ENCODE data around the gene SIN3B.
"Not testable (repeated sequence)": the region's sequence is repeated elsewhere in the genome, so short reads cannot be mapped to it uniquely, and the experiment has no call there.

Gene SIN3B

GRCh38 chr19:16868423-16869130, 39.4 kb downstream of the SIN3B start:
- DNase-seq: no peak

- no peak for DNase-seq
These were observed 40.3 kb downstream of the SIN3B start for GRCh38 chr19:16869331-16869972.

- no peak for DNase-seq
These were observed 42.7 kb downstream of the SIN3B start for GRCh38 chr19:16871871-16872270.

GRCh38 chr19:16872728-16873127, 43.5 kb downstream of the SIN3B start:
- DNase-seq: no peak

DNA sequence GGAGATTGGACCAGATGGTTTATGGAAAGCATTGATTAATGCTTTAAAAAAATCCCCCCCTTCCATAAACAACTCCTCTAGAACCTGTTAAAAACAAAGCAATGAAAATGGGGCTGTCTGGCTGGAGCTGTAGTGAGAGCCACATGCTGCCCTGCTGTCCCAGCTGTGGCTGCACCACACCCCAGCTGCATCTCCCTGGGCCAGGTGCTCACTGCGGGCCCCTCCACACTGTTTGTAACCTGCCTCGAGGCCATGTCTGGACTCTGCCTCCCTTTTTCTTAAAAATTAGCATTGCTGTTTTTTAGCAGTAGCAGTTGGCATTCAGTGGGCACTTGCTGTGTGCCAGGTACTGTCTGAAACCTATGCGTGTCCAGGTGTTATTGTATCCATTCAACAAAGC, 44.4 kb downstream of the SIN3B start:
- DNase-seq: no peak

- DNase-seq: no peak
These were observed 45.2 kb downstream of the SIN3B start for GRCh38 chr19:16874250-16874977.

DNA sequence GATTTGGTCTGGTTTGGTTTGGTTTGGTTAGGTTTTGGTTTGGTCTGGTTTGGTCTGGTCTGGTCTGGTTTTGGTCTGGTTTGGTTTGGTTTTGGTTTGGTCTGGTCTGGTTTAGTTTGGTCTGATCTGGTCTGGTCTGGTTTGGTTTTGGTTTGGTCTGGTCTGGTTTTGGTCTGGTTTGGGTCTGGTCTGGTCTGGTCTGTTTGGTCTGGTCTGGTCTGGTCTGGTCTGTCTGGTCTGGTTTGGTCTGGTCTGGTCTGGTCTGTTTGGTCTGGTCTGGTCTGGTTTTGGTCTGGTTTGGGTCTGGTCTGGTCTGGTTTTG, 45.7 kb downstream of the SIN3B start:
- not testable (repeated sequence) for DNase-seq

DNA sequence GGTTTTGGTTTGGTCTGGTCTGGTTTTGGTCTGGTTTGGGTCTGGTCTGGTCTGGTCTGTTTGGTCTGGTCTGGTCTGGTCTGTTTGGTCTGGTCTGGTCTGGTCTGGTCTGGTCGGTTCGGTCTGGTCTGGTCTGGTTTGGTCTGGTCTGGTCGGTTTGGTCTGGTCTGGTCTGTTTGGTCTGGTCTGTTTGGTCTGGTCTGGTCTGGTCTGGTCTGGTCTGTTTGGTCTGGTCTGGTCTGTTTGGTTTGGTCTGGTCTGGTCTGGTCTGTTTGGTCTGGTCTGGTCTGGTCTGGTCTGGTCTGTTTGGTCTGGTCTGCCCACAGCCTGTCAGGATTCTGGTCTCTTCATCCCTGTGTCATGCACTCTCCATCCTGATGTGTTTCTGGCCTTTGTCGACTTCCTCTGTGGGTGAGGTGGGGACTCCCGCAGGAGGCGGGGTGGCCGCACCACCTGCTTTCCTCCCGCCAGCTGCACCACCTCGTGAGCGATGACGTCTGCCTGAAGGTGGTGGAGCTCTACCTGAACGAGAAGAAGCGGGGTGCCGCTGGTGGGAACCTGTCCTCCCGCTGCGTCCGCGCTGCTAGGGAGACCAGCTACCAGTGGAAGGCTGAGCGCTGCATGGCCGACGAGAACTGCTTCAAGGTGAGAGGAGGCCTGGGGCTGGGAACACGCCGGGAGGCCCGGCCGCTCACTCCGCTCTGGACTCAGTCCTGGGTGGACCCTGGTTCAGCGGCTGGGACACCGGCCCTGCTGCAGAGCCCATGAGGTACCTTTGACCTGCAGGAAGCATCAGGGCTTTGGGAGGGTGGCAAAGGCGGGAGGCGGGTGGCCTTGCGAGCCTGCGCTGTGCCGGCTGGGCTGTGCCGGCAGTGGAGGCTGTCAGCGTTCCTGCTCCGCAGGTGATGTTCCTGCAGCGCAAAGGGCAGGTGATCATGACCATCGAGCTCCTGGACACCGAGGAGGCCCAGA, 46.7 kb downstream of the SIN3B start:
- DNase-seq: no peak

- no peak for DNase-seq
These were observed 47.7 kb downstream of the SIN3B start for GRCh38 chr19:16876904-16877361.

- DNase-seq: no peak
These were observed 48.4 kb downstream of the SIN3B start for GRCh38 chr19:16877581-16877980.

DNA sequence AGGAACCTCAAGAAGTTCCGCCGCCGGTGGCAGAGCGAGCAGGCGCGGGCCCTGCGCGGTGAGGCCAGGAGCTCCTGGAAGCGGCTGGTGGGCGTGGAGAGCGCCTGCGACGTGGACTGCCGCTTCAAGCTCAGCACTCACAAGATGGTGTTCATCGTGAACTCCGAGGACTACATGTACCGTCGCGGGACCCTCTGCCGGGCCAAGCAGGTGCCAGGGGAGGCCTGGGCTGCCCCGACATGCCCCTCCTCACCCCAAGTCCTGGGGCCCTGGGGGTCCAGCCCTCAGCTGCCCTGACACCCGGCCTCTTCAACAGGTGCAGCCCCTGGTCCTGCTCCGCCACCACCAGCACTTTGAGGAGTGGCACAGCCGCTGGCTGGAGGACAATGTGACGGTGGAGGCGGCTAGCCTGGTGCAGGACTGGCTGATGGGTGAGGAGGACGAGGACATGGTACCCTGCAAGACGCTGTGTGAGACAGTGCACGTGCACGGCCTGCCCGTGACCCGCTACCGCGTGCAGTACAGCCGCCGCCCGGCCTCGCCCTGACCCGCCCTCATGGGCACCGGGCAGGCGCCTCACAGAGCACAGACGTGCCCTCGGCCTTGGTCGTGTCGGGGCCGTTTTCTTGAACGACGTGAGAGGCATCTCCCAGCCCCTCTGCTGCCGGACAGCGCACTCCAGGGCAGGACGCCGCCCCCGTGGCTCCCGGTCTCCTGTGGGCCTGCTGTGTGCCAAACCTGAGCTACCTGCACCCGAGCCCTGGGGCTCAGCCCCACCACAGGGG, 49.2 kb downstream of the SIN3B start:
- DNase-seq: no peak

DNA sequence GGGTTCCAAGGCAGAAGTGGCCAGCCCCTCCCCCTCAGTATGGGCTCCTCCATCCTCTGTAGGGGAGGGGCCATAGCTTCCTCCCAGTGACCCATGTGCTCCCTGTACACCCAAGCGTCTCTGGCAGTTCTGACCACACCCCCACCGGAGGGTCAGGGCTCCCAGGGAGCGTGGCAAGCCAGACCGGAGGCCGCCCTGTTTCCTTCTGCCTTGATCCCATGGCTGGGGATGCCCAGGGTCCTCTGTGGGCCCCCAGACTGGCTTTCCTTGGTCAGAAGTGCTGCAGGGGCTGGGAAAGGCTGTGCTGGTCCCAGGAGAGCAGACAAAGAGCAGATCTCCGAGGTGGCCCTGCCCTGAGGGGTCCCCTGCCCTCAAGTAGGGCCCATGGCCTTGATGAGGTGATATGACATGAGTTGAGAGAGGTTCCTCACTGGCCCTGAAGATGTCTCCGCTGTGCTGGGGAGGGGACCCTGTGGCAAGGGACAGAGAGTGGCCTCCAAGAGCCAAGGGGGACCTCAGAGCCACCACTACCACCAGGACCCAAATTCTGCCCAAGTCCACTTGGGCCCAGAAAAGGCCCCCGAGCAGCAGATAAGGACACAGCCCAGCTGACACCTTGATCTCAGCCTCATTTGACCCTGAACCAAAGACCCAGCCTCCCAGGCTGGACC, 51.8 kb downstream of the SIN3B start:
- no peak for DNase-seq

GRCh38 chr19:16882146-16882545, 52.9 kb downstream of the SIN3B start:
- DNase-seq: no peak

DNA sequence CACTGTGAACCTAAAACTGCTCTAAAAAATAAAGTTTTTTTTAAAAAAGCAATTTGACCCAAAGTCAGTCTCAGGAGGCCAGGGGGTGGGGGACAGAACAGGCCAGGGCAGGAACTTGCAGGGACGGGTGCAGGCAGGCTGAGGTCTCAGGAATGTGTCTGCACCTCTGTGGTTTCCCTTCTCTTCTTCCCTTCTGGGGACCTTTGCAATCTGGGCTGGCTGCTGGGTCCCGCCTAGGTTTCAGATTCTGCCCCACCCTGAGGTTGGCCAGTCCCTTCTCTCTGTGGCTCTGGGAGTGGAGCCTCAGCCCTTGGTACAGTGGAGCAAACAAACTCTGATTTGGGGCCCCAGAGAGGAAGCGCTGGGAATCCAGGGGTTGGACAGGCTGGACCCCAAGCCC, 54.3 kb downstream of the SIN3B start:
- no peak for DNase-seq

DNA sequence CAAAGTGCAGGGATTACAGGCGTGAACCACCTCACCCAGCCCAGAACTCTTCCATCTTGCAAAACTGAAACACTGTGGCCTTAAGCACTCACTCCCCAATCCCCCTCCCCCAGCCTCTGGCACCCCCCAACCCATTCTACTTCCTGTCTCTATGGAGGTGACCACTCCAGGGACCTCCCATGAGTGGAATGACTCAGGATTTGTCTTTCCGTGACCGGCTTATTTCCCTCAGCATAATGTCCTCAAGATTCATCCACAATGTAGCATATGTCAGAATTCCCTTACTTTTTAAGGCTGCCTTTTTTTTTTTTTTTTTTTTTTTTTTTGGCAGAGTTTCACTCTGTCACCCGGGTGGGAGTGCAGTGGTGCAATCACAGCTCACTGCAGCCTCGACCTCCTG, 56.0 kb downstream of the SIN3B start:
- no peak for DNase-seq

GRCh38 chr19:16886305-16886880, 57.2 kb downstream of the SIN3B start:
- DNase-seq: no peak

- no peak for DNase-seq
These were observed 58.4 kb downstream of the SIN3B start for GRCh38 chr19:16887353-16888265.

GRCh38 chr19:16888629-16889365, 59.6 kb downstream of the SIN3B start, which contains the start of gene F2RL3:
TSS of gene F2RL3 (plus strand) at chr19:16888999. CDS start at chr19:16889190, 191 bp downstream.
- DNase-seq: no peak

DNA sequence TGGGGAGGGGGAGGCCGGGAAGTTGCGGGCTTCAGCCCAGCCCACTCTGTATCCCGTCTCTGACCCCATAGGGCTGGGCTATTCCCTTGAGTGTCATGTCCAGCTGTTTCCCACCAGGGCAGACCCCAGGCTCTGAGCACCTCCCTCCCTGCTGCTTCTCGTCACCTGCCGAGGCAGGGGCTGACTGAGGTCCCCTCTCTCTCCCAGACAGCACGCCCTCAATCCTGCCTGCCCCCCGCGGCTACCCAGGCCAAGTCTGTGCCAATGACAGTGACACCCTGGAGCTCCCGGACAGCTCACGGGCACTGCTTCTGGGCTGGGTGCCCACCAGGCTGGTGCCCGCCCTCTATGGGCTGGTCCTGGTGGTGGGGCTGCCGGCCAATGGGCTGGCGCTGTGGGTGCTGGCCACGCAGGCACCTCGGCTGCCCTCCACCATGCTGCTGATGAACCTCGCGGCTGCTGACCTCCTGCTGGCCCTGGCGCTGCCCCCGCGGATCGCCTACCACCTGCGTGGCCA, 60.2 kb downstream of the SIN3B start:
- DNase-seq: peak; percentile 27
